HG03196 (cell line): ENCODE results near the gene CIAO3.
"Not testable (repeated sequence)": the region's sequence is repeated elsewhere in the genome, so short reads cannot be mapped to it uniquely, and the experiment has no call there.

Experiments
- ATAC-seq: cut with Tn5 transposase; IDR thresholded peaks from one replicate; pipeline ENCODE4 v1.9.1; 2021; ENCODE audit not compliant: unreplicated experiment

The CIAO3 gene

DNA sequence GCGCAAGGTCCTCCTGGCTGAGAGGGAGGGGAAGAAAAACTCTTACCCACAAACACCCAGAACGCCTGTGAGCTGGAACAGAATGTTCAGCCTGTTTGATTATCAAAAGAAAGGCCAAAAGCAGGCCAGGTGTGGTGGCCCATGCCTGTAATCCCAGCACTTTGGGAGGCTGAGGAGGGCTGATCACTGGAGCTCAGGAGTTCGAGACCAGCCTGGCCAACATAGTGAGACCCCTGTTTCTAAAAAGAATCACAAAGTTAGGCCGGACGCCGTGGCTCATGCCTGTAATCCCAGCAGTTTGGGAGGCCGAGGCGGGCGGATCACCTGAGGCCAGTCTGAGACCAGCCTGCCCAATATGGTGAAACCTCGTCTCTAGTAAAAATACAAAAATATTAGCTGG, 35.5 kb upstream of the CIAO3 start:
- ATAC-seq = not testable (repeated sequence)

DNA sequence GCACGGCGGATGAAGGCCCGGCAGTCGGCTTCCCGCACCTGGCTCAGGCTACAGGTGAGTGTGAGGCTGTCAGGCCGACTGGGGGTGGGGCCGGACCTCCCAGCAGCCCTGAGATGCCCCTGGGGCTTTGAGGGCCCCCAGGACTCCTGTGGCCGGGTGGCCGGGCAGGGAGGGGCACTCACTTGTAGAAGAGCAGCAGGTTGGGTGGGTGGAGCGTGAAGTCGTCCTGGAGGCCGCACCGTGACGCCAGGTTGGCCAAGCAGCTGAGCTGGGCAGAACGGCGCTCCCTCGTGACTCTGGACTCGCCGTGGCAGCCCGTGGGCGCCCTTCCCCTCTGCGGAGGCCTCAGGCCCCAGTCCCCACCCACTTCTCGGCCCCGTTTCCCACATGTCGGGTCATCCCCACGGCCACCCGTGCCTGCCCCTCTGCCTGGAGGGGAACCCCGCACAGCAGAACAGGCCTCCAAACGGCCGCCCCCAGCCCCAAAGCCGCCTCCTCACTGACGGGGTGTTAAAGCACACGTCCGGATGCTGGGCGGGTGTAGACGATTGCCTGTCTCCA, 34.5 kb upstream of the CIAO3 start:
- no peak for ATAC-seq

DNA sequence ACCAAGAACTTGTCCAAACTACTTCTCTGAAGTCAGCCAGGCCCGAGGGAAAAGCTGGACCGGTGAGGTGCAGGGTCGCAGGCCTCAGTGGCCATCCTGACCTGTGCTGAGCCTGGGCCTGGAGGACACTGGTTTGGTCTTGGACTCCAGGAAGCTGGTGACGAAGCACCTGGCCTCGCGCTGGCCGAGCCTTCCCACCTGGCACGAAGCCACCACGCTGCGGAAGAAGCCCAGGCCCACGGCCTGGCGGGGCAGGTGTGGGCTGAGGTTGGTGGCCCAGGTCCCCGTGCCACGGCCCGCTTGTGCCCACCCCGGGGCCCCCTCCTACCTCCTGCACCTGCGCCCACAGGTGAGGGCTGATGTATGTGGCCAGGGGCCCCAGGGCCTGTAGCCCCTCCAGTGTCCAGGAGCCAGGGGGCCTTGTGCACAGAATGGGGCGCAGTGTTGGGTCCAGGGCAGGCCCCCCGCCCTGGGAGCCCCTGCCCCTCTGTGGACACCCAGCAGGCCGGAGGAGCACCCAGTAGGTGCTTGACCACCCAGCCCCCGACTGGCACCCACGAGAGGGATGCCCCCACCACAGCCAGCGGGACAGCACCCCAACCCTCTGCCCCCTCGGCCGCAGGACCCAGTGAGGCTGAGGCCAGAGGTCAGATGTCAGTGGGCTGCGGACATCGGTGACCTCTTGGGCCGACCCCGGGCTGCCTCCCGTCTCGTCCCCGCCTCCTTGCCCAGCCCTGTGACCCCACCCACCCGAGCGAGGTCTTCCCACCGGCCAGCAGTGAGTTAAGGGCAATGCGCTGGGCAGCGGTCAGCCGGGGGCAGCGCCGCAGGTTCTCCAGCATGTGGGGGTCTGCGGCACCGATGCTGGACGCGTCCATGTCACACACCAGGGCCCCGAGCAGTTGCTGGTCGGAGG, 33.5 kb upstream of the CIAO3 start:
- no peak for ATAC-seq

DNA sequence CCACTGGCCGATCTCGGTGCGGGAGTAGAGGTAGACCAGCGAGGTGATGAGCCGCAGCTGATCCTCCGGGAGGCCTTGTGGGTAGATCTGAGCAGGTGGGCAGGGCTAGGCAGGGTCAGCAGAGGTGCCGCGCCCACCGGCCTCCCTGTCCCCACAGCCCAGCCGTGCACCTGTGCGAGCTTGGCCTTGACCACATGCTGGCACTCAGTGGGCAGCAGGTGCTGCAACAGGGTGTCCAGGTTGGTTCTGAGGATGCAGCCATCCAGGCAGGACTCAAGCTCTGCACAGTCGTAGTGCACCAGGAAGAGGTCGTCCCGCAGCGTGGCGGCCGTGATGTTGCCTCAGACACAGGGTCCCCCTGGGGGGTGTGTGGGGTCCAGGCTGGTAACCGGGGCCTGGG, 32.2 kb upstream of the CIAO3 start:
- ATAC-seq = no peak

DNA sequence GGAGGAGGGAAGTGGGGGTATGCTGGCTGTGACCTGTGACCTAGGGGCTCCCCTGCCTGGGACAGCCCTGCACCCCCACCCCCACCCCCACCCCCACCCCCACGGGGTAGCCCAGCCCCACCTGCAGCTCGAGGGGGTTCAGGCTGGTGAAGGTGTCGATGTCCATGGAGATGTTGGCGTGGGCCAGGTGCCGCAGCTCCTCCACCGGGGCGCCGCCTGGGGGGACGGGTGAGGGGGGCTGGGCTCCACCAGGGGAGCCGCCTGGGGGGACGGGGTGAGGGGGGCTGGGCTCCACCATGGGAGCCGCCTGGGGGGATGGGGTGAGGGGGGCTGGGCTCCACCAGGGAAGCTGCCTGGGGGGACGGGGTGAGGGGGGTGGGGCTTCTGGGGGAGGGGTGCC, 29.6 kb upstream of the CIAO3 start:
- ATAC-seq = no peak

DNA sequence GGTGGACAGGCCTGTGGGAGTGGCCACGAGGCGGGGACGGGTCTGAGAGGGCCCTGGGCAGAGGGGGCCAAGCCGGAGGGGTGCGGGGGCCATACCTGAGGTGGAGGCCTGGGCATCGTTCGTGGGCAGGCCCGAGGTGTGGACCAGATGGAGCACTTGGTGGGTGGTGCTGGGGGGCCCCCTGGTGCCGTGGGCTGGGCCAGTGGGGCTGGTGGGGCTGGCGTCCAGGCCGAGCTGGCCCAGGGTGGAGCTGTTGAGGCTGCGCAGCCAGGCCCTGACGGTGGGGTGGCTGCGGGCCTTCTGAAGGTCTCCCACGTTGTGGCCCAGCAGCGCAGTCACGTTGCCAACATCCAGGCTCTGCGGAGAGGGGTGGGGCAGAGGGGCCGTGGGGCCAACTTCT, 29.1 kb upstream of the CIAO3 start:
- ATAC-seq = no peak

DNA sequence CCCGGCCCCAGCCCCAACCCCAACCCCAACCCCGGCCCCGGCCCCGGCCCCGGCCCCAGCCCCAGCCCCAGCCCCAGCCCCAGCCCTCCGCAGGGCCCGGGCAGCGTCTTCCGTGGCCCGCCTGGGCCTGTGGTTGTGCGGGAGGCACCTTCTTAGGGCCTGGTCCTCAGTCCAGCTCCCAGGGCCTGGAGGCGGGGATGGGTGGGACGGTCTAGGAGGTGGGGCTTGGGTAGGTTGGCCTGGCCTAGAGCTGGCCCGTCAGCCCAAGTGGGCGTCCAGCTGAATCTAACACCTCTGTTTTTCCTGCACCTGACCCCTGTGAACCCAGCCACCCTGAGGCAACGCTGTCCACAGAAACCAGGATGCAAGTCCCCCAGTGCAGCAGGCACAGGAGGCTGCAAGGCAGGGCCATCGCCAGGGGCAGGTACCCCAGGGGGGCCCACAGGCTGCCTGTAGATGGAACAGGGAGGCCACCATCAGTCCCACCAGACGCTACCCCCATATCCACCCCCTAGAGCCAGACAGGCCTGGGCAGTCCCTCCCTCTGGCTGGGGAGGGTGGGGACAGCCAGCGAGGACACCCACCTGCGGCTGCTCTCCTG, 28.5 kb upstream of the CIAO3 start:
- ATAC-seq = no peak

DNA sequence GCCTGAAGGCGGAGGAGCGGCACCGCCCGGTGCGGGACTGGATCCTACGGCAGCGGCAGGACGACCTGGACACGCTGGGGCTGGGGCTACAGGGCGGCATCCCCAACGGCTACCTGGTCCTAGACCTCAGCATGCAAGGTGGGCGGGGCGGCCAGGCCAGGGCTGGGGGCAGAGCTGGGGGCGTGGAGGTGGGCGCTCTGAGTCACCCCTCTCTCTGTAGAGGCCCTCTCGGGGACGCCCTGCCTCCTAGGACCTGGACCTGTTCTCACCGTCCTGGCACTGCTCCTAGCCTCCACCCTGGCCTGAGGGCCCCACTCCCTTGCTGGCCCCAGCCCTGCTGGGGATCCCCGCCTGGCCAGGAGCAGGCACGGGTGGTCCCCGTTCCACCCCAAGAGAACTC, 27.6 kb upstream of the CIAO3 start:
- ATAC-seq = no peak

DNA sequence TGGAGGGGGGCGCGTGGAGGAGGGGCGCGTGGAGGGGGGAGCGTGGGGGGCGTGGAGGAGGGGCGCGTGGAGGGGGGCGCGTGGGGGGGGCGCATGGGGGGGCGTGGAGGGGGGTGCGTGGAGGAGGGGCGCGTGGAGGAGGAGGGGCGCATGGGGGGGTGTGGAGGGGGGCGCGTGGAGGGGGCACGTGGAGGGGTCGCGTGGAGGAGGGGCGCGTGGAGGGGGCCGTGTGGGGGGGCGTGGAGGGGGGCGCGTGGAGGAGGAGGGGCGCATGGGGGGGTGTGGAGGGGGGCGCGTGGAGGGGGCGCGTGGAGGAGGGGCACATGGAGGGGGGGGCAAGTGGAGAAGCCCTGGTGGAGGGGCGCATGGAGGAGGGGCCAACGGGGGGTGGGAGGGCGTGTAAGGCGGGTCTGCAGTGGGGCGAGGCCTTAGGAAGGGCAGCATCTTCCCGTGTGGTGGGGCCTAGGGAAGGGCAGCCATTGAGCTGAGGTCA, 27.0 kb upstream of the CIAO3 start:
- ATAC-seq = no peak

DNA sequence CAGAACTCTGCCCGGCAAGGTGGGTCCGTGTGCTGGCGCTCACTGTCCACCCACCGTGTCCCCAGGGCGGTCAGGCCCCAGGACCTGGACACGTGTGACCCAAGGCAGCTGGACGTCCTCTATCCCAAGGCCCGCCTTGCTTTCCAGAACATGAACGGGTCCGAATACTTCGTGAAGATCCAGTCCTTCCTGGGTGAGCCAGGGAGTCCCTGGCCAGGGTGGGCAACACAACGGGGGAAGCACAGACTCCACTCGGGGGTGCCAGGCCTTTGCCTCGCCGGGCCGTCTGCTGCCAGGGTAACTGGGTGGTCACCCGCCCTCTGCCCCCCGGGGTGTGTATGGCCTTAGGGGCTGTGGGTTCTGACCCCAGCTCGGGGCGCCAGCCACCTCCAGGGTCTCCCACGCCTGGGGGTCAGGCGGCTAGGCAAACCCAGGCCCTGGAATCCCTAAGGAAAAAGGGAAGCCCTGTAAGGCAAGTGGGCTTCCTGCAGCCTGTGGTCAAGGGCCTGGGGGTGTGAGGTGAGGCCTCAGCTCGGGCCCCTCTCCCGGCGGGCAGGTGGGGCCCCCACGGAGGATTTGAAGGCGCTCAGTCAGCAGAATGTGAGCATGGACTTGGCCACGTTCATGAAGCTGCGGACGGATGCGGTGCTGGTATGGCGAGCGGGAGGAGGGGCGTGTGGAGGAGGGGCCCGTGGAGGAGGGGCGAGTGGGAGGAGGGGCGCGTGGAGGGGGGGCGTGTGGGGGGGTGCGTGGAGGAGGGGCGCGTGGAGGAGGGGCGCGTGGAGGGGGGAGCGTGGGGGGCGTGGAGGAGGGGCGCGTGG, 26.2 kb upstream of the CIAO3 start:
- ATAC-seq = no peak

DNA sequence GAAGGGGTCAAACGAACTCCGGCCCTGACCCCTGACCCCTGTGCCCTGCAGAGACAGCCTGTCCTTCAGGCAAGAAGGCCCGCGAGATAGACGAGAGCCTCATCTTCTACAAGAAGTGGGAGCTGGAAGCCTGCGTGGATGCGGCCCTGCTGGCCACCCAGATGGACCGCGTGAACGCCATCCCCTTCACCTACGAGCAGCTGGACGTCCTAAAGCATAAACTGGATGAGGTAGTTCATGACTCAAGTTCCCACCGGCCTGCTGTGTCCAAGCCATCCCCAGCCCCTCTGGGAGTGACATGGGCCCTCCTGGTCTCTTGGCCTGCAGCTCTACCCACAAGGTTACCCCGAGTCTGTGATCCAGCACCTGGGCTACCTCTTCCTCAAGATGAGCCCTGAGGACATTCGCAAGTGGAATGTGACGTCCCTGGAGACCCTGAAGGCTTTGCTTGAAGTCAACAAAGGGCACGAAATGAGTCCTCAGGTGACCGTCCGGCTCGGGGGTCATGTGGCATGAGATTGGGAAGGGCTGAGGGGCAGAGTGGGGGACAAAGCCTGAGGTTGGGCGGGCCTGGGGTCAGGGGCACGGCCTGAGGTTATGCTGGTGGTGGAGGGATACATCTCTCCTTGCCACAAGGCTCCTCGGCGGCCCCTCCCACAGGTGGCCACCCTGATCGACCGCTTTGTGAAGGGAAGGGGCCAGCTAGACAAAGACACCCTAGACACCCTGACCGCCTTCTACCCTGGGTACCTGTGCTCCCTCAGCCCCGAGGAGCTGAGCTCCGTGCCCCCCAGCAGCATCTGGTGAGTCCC, 25.4 kb upstream of the CIAO3 start:
- ATAC-seq = no peak

DNA sequence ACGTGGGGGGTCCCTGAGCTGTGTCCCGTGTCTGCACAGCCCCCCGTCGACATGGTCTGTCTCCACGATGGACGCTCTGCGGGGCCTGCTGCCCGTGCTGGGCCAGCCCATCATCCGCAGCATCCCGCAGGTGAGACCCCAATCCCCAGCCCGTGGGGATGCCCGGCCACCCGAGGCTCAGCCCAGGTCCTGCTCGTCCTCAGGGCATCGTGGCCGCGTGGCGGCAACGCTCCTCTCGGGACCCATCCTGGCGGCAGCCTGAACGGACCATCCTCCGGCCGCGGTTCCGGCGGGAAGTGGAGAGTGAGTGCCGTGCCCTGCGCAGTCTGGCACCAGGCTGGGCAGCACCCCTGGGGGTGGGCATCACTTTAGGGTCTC, 24.7 kb upstream of the CIAO3 start:
- no peak for ATAC-seq

DNA sequence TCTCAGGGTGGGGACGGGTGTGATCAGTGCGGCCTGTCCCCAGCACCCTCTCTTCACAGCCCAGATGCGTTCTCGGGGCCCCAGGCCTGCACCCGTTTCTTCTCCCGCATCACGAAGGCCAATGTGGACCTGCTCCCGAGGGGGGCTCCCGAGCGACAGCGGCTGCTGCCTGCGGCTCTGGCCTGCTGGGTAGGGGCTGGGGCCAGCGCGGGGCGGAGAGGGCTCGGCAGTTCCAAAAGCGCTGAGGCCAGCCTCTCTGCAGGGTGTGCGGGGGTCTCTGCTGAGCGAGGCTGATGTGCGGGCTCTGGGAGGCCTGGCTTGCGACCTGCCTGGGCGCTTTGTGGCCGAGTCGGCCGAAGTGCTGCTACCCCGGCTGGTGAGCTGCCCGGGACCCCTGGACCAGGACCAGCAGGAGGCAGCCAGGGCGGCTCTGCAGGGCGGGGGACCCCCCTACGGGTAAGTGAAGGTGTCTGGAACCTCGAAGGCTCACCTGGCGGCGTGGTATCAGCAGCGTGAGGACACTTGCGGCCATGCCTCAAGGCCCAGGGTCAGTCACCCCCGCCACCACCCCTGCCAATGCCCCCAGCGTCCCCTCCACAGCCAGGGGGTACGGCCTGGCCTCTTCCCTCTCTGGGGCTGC, 24.2 kb upstream of the CIAO3 start:
- no peak for ATAC-seq

DNA sequence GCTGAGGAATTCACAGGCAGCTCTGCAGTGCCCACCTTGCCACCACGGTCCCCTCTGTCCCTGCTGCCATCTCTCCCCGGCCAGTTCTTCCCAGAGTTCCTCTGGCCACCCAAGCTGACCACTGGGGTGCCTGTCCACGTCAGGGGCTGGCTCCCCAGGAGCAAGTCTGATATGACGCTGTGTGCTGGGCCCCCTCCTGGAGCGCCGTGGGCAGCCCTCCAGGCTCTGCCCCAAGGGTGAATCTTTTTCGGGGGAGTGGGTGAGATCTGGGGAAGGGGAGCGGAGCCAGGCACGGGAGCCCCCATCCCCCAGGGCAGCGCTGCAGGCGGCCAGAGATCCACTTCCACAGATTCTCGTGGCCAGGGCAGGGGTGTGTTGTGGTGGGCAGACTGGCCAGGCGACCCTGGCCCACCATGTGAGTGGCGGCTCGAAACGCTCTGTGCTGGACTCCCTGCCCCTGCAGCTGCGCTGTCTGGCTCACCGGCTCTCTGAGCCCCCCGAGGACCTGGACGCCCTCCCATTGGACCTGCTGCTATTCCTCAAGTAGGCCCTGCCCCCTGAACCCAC, 23.5 kb upstream of the CIAO3 start:
- ATAC-seq = no peak

DNA sequence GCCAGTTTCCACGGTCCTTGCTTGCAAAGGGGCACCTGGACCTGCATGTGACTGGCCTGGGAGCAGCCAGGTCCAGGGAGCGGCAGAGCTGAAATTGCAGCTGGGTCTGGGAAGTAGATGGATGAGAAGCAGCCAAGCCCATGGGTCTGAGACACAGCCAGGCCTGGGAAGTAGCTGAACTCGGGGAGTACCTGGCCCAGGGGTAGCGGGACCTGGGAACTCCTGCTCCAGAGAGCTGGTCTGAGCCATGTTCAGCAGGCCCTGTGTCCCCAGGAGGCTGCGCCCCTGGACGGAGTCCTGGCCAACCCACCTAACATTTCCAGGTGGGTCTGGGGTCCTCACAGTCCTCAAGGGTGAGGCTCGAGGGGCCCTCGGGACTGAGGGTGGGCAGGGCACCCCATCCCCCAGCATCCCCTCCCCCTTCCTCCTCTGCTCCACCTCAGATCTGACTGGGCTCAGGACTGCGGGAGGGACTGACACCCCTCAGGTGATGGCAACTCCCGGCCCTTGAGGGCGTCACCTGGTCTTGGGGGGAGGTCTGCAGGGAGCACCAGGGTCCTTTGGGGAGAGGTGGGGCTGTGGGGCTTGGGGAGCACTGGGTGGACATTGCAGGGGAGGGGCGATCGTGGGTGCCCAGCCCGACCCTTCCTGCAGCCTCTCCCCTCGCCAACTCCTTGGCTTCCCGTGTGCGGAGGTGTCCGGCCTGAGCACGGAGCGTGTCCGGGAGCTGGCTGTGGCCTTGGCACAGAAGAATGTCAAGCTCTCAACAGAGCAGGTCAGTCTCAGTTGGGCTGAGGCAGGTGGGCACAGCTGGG, 22.8 kb upstream of the CIAO3 start:
- ATAC-seq = no peak

DNA sequence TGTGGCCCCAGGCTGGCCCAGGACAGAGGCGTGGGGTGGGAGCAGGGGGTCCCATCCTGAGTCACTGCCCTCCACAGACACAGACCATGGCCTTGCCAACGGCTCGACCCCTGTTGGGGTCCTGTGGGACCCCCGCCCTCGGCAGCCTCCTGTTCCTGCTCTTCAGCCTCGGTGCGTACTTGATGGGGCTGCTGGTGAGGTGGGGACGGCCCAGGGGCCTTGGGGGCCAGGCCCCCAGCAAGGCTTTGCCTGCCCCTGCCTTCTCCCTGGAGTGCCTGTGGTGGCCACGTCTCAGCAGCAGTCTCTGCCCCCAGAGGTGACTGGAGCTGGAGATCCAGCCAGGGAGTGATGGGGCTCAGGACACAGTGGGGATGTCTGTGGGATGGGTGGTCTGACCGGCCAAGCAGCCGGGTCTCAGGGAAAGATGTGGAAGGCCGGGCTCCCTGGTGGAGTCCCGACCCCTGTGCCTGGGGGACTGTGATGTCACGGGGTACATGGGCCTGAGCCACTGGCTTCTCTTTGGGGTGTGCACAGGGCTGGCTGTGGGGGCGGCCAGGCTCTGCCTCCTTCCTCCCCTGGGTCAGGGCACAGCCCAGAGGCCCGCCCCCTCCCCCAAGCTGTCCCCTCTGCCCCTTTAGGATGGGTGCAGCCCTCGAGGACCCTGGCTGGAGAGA, 21.9 kb upstream of the CIAO3 start:
- ATAC-seq = no peak

DNA sequence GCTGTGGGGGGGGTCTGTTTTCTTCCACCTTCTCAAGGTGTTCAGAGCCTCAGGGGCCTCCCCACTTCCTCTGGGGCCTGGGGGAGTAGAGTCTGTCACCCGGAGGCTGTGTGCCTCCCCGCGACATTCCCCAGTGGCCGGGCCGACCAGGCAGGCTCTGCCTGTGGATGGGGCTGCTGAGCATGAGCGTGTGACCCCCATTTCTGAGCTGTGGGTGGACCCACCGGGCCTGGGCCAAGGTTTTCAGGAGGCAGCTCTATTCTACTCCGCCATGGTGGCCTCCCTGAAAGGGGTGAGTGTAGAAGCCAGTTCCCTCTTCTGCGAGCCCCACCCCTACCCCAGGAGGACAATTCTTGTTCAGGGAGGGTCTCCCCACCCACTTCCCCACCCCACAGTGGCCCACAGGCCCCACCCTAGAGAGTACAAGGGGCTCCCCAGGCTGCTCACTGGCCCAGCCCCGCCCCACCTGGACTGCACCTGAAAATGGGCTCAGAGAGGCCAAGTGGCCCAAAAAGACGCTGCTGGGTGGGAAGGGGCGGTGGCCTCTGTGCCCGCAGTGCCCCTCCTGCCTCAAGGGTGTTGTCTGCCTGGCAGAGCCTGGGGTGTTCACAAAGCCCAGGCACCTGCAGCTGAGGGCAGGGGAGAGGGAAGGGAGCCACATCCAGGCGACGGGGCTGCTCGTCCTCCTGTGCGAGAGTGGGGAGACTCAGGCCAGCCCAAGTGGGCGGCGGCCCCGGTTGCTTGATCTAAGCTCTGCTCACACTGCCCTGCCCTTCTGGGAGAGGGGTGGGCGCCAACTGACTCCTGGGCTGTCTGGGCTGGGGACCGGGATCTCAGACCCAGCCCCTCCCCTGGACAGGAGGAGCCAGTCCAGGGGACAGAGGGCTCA, 21.1 kb upstream of the CIAO3 start:
- ATAC-seq = no peak
